ENCODE measurements around the gene PRTG.

The PRTG gene

GRCh38 chr15:55742498-55742926 lies 440 bp downstream of the PRTG start:
- Histone ChIP-seq H3K79me2 (ENCODE audit: control insufficient read depth, low read length) (no peaks in the 10 kb centered on the region), H3K36me3 (ENCODE audit: control insufficient read depth, low read length) (no peaks in the 10 kb centered on the region), H3F3A (ENCODE audit: control insufficient read depth, insufficient read depth) (no peaks in the 10 kb centered on the region), H3K9me2 (replicated peaks; ENCODE audit: control insufficient read depth, low read length) (no peaks in the 10 kb centered on the region), H3K9me3 (ENCODE audit: control insufficient read depth, insufficient read depth, low read length) (no peaks in the 10 kb centered on the region), H3K4me1 (ENCODE audit: control insufficient read depth, low read length) (peaks cover under 1% of the 10 kb centered on the region; the same call in 1 of the 2 replicates), H3K27me3 (ENCODE audit: control insufficient read depth, low read length) (peaks cover 29% of the 10 kb centered on the region), H3K27ac (ENCODE audit: low read depth, low read length) (no peak overlapping the region), H4K20me1 (ENCODE audit: control insufficient read depth, insufficient read depth, low read depth, low read length) (no peaks in the 10 kb centered on the region), H3K4me3 (ENCODE audit: low read length) (no peak overlapping the region), H3K4me2 (ENCODE audit: low read length) (peak overlapping the region; percentile 27; the same call in 1 of the 2 replicates)
- no peak for TF ChIP-seq CTCF (IDR thresholded peaks at IDR 0.05; ENCODE audit: low read depth, low read length, poor library complexity, severe bottlenecking)
- no peak for TF ChIP-seq EZH2phosphoT487 (IDR thresholded peaks at IDR 0.05; ENCODE audit: borderline replicate concordance, low read length)

- Histone ChIP-seq H3K79me2 (ENCODE audit: control insufficient read depth, low read length) (no peaks in the 10 kb centered on the region), H3K9me2 (replicated peaks; ENCODE audit: control insufficient read depth, low read length) (no peaks in the 10 kb centered on the region), H3K4me2 (ENCODE audit: low read length) (peak overlapping the region; percentile 27; the same call in 1 of the 2 replicates), H3K36me3 (ENCODE audit: control insufficient read depth, low read length) (no peaks in the 10 kb centered on the region), H3F3A (ENCODE audit: control insufficient read depth, insufficient read depth) (no peaks in the 10 kb centered on the region), H3K27me3 (ENCODE audit: control insufficient read depth, low read length) (peaks cover 29% of the 10 kb centered on the region), H3K27ac (ENCODE audit: low read depth, low read length) (no peak overlapping the region), H4K20me1 (ENCODE audit: control insufficient read depth, insufficient read depth, low read depth, low read length) (no peaks in the 10 kb centered on the region), H3K4me1 (ENCODE audit: control insufficient read depth, low read length) (peaks cover 3% of the 10 kb centered on the region), H3K4me3 (ENCODE audit: low read length) (no peak overlapping the region), H3K9me3 (ENCODE audit: control insufficient read depth, insufficient read depth, low read length) (no peaks in the 10 kb centered on the region)
- TF ChIP-seq EZH2phosphoT487 (IDR thresholded peaks at IDR 0.05; ENCODE audit: borderline replicate concordance, low read length) (no peak), CTCF (IDR thresholded peaks at IDR 0.05; ENCODE audit: low read depth, low read length, poor library complexity, severe bottlenecking) (no peak)
Measured at GRCh38 chr15:55741833-55742497, 987 bp downstream of the PRTG start.

- Histone ChIP-seq H3K27me3 (ENCODE audit: control insufficient read depth, low read length) (peaks cover 29% of the 10 kb centered on the region), H4K20me1 (ENCODE audit: control insufficient read depth, insufficient read depth, low read depth, low read length) (no peaks in the 10 kb centered on the region), H3K9me3 (ENCODE audit: control insufficient read depth, insufficient read depth, low read length) (no peaks in the 10 kb centered on the region), H3K79me2 (ENCODE audit: control insufficient read depth, low read length) (no peaks in the 10 kb centered on the region), H3K9me2 (replicated peaks; ENCODE audit: control insufficient read depth, low read length) (no peaks in the 10 kb centered on the region), H3K4me2 (ENCODE audit: low read length) (no peak overlapping the region), H3F3A (ENCODE audit: control insufficient read depth, insufficient read depth) (no peaks in the 10 kb centered on the region), H3K4me3 (ENCODE audit: low read length) (no peak overlapping the region), H3K36me3 (ENCODE audit: control insufficient read depth, low read length) (no peaks in the 10 kb centered on the region), H3K27ac (ENCODE audit: low read depth, low read length) (no peak overlapping the region), H3K4me1 (ENCODE audit: control insufficient read depth, low read length) (peaks cover 7% of the 10 kb centered on the region)
- TF ChIP-seq CTCF (IDR thresholded peaks at IDR 0.05; ENCODE audit: low read depth, low read length, poor library complexity, severe bottlenecking), result no peak
- no peak for TF ChIP-seq EZH2phosphoT487 (IDR thresholded peaks at IDR 0.05; ENCODE audit: borderline replicate concordance, low read length)
Measured at GRCh38 chr15:55740981-55741832, 1.7 kb downstream of the PRTG start.

All from DOHH2 (cell line).